Hepatocyte (in vitro differentiated cells): ENCODE data around the gene ZNF775.

ENCODE experiments used
- EZH2 ChIP-seq: fragments of 200-600 bp; sonication (generic); IDR thresholded peaks from 2 replicates; pipeline ENCODE4 v1.6.1; 2016; ENCODE audit warnings: antibody characterized with exemption, mild to moderate bottlenecking, borderline replicate concordance
- EZH2phosphoT487 ChIP-seq: fragments of 200-600 bp; sonication (generic); IDR thresholded peaks from one replicate; pipeline ENCODE4 v1.6.1; 2018; ENCODE audit warnings: antibody characterized with exemption, mild to moderate bottlenecking, low read depth, moderate library complexity; ENCODE audit not compliant: unreplicated experiment, severe bottlenecking
- TF ChIP-seq, protein P1 (sequence below): fragments of 200-600 bp; sonication (generic); IDR thresholded peaks from 2 replicates; pipeline ENCODE4 v1.5.1; 2016; ENCODE audit warnings: antibody characterized with exemption, mild to moderate bottlenecking; ENCODE audit not compliant: poor library complexity

- TF ChIP-seq, protein P1, sequence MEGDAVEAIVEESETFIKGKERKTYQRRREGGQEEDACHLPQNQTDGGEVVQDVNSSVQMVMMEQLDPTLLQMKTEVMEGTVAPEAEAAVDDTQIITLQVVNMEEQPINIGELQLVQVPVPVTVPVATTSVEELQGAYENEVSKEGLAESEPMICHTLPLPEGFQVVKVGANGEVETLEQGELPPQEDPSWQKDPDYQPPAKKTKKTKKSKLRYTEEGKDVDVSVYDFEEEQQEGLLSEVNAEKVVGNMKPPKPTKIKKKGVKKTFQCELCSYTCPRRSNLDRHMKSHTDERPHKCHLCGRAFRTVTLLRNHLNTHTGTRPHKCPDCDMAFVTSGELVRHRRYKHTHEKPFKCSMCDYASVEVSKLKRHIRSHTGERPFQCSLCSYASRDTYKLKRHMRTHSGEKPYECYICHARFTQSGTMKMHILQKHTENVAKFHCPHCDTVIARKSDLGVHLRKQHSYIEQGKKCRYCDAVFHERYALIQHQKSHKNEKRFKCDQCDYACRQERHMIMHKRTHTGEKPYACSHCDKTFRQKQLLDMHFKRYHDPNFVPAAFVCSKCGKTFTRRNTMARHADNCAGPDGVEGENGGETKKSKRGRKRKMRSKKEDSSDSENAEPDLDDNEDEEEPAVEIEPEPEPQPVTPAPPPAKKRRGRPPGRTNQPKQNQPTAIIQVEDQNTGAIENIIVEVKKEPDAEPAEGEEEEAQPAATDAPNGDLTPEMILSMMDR = no peak
- TF ChIP-seq EZH2 = no peak
- TF ChIP-seq EZH2phosphoT487 = no peak
Measured at GRCh38 chr7:150430465-150431085, 51.4 kb downstream of the ZNF775 start.
